Measurements from ENCODE around the gene SOHLH2.

- TF ChIP-seq CTCF (IDR thresholded peaks at IDR 0.05; ENCODE audit: low read length) (no peak), EZH2 (IDR thresholded peaks at IDR 0.05; ENCODE audit: borderline replicate concordance, low read length) (no peak)
These were observed 54.1 kb downstream of the SOHLH2 start for GRCh38 chr13:36160297-36160696.
